GM12892 (cell line): Measurements from ENCODE around the gene OCA2.

Experiments
- POLR2A ChIP-seq: IDR thresholded peaks from 2 replicates; pipeline ENCODE4 v1.6.1; 2011; ENCODE audit warnings: low read depth, low read length, control low read depth
- POLR2AphosphoS5 ChIP-seq: IDR thresholded peaks from 2 replicates; pipeline ENCODE4 v1.6.1; 2011; ENCODE audit warnings: low read depth, low read length, control low read depth

- TF ChIP-seq POLR2A, result no peak
- no peak for TF ChIP-seq POLR2AphosphoS5
These were observed 170.7 kb downstream of the OCA2 start for GRCh38 chr15:27928386-27928785.
